ENCODE results near the gene LRP8. TPM values are rescaled to one million over a fixed set of nuclear protein-coding genes. Genes with fewer than 3 reads are reported as not detected.

LRP8 gene
- total and polyA plus RNA-seq, 2 of the 13 experiments (the other 11 are each of a cell fraction or from before 2014, with no cell fraction given) = 17.3 to 17.4 TPM

- TF ChIP-seq, protein P1, sequence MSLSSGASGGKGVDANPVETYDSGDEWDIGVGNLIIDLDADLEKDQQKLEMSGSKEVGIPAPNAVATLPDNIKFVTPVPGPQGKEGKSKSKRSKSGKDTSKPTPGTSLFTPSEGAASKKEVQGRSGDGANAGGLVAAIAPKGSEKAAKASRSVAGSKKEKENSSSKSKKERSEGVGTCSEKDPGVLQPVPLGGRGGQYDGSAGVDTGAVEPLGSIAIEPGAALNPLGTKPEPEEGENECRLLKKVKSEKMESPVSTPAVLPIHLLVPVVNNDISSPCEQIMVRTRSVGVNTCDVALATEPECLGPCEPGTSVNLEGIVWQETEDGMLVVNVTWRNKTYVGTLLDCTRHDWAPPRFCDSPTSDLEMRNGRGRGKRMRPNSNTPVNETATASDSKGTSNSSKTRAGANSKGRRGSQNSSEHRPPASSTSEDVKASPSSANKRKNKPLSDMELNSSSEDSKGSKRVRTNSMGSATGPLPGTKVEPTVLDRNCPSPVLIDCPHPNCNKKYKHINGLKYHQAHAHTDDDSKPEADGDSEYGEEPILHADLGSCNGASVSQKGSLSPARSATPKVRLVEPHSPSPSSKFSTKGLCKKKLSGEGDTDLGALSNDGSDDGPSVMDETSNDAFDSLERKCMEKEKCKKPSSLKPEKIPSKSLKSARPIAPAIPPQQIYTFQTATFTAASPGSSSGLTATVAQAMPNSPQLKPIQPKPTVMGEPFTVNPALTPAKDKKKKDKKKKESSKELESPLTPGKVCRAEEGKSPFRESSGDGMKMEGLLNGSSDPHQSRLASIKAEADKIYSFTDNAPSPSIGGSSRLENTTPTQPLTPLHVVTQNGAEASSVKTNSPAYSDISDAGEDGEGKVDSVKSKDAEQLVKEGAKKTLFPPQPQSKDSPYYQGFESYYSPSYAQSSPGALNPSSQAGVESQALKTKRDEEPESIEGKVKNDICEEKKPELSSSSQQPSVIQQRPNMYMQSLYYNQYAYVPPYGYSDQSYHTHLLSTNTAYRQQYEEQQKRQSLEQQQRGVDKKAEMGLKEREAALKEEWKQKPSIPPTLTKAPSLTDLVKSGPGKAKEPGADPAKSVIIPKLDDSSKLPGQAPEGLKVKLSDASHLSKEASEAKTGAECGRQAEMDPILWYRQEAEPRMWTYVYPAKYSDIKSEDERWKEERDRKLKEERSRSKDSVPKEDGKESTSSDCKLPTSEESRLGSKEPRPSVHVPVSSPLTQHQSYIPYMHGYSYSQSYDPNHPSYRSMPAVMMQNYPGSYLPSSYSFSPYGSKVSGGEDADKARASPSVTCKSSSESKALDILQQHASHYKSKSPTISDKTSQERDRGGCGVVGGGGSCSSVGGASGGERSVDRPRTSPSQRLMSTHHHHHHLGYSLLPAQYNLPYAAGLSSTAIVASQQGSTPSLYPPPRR (CRISPR knock-in tag; IDR thresholded peaks at IDR 0.05; ENCODE audit: borderline replicate concordance) = peak; percentile 78; the same call in 1 of the 2 replicates
- no peak for TF ChIP-seq SNAI1 (CRISPR knock-in tag; IDR thresholded peaks at IDR 0.05; ENCODE audit: borderline replicate concordance)
- TF ChIP-seq MNT (IDR thresholded peaks at IDR 0.05) = 0 out of 2 replicates have a peak, but pooled peaks have one; percentile 39
- TF ChIP-seq ATM (IDR thresholded peaks at IDR 0.05; ENCODE audit: borderline replicate concordance) = no peak
- peak; percentile 89 for TF ChIP-seq ZNF878 (CRISPR knock-in tag; IDR thresholded peaks at IDR 0.05)
- peak; percentile 72 for TF ChIP-seq GZF1 (CRISPR knock-in tag; IDR thresholded peaks at IDR 0.05)
- peak; percentile 77; the same call in 1 of the 2 replicates for TF ChIP-seq GFI1 (CRISPR knock-in tag; IDR thresholded peaks at IDR 0.05; ENCODE audit: borderline replicate concordance)
- peak; percentile 98 for TF ChIP-seq CCDC6 (CRISPR knock-in tag; IDR thresholded peaks at IDR 0.05)
- peak; percentile 69 for TF ChIP-seq ARID5B (CRISPR knock-in tag; IDR thresholded peaks at IDR 0.05)
- TF ChIP-seq ZBTB14 (CRISPR knock-in tag; IDR thresholded peaks at IDR 0.05) = peak; percentile 32; the same call in 1 of the 2 replicates
- peak; percentile 85 for TF ChIP-seq IRF2 (CRISPR knock-in tag; IDR thresholded peaks at IDR 0.05)
- TF ChIP-seq, protein P2, sequence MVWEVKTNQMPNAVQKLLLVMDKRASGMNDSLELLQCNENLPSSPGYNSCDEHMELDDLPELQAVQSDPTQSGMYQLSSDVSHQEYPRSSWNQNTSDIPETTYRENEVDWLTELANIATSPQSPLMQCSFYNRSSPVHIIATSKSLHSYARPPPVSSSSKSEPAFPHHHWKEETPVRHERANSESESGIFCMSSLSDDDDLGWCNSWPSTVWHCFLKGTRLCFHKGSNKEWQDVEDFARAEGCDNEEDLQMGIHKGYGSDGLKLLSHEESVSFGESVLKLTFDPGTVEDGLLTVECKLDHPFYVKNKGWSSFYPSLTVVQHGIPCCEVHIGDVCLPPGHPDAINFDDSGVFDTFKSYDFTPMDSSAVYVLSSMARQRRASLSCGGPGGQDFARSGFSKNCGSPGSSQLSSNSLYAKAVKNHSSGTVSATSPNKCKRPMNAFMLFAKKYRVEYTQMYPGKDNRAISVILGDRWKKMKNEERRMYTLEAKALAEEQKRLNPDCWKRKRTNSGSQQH (CRISPR knock-in tag; IDR thresholded peaks at IDR 0.05; ENCODE audit: low read depth) = peak; percentile 69; the same call in 1 of the 2 replicates
- TF ChIP-seq RFX1 (IDR thresholded peaks at IDR 0.05) = no peak
- TF ChIP-seq KDM1A (CRISPR knock-in tag; IDR thresholded peaks at IDR 0.05) = peak; percentile 64
Observed at GRCh38 chr1:53220171-53220961, 107.5 kb downstream of the LRP8 start, which contains the start of gene CZIB (continued).
